ENCODE results near the gene CELA3B.
A peak's percentile ranks its signal among the peaks of the same experiment; 100 is the strongest.

DNA sequence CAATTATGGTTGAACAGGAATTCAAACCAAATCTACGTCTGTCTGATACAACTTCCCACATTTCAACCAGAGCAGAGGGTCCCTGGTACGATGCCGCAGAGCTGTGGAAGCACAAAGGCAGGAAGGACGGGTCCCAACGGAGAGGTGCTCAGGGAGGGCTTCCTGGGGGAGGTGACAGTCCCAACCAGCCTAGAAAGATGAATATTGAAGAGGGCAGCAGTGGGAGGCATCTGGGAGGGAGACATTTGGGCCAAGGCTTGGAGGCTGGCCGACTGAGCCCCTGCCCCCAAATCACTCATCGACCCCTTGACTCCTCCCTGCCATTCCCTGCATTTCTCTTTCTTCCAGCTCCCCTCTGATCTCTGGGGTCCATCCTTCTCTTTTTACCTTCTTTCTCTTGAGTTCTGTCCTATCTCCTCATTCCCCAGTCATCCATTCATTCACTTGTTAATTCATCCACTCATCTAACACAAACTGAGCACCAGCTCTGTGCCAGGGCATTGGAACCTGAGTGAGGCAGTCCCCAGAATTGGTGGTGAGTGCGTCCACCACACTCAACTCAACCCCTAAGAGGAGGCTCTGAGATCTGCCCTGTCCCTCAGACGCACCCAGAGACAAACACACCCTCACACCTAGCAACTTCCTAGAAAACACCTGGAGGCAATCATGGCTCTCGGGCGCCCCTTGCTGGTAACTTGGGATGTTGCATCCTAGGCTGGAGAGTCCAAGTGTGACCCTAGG is 13.2 kb upstream of the CELA3B start:
- TF ChIP-seq, protein P1, sequence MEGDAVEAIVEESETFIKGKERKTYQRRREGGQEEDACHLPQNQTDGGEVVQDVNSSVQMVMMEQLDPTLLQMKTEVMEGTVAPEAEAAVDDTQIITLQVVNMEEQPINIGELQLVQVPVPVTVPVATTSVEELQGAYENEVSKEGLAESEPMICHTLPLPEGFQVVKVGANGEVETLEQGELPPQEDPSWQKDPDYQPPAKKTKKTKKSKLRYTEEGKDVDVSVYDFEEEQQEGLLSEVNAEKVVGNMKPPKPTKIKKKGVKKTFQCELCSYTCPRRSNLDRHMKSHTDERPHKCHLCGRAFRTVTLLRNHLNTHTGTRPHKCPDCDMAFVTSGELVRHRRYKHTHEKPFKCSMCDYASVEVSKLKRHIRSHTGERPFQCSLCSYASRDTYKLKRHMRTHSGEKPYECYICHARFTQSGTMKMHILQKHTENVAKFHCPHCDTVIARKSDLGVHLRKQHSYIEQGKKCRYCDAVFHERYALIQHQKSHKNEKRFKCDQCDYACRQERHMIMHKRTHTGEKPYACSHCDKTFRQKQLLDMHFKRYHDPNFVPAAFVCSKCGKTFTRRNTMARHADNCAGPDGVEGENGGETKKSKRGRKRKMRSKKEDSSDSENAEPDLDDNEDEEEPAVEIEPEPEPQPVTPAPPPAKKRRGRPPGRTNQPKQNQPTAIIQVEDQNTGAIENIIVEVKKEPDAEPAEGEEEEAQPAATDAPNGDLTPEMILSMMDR (IDR thresholded peaks at IDR 0.05; ENCODE audit: borderline replicate concordance, extremely low read depth, low read length, poor library complexity, severe bottlenecking): peak; percentile 95
- TF ChIP-seq EZH2 (IDR thresholded peaks at IDR 0.05; ENCODE audit: borderline replicate concordance, low read depth, low read length, severe bottlenecking): no peak
